Measurements from ENCODE around the gene ZCCHC4. TPM values are rescaled to one million over a fixed set of nuclear protein-coding genes. Genes with fewer than 3 reads are reported as not detected.

Gene ZCCHC4
- 6.0 to 8.6 TPM (median 7.0 TPM) in 3 replicates for total RNA-seq
- long read RNA-seq, transcript ZCCHC4-201 (13 exons, 2,785 nt) = major isoform, 7 of 13 reads
- long read RNA-seq, partial matches to known transcripts = 2 of 13 reads
- long read RNA-seq, other reads (novel, unspliced or antisense) = 3 of 13 reads

- peak; percentile 94 for DNase-seq (ENCODE audit: low spot score)
- no peaks in the 10 kb centered on the region for H3K36me3 Mint-ChIP-seq (ENCODE audit: low read depth)
- TF ChIP-seq, protein P1, sequence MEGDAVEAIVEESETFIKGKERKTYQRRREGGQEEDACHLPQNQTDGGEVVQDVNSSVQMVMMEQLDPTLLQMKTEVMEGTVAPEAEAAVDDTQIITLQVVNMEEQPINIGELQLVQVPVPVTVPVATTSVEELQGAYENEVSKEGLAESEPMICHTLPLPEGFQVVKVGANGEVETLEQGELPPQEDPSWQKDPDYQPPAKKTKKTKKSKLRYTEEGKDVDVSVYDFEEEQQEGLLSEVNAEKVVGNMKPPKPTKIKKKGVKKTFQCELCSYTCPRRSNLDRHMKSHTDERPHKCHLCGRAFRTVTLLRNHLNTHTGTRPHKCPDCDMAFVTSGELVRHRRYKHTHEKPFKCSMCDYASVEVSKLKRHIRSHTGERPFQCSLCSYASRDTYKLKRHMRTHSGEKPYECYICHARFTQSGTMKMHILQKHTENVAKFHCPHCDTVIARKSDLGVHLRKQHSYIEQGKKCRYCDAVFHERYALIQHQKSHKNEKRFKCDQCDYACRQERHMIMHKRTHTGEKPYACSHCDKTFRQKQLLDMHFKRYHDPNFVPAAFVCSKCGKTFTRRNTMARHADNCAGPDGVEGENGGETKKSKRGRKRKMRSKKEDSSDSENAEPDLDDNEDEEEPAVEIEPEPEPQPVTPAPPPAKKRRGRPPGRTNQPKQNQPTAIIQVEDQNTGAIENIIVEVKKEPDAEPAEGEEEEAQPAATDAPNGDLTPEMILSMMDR (IDR thresholded peaks at IDR 0.05) = peak; percentile 100
- no peaks in the 10 kb centered on the region for H3K27me3 Mint-ChIP-seq (ENCODE audit: low read depth)
- H3K27ac Mint-ChIP-seq (ENCODE audit: unreplicated experiment) = peak within 1 kb of the TSS; percentile 98
- peak within 1 kb of the TSS; percentile 99 for H3K4me3 Mint-ChIP-seq (ENCODE audit: unreplicated experiment)
- no peaks in the 10 kb centered on the region for H3K9me3 Mint-ChIP-seq (ENCODE audit: low read depth)
- H3K4me1 Mint-ChIP-seq (ENCODE audit: low read depth) = peaks cover 25% of the 10 kb centered on the region
Measured at GRCh38 chr4:25312496-25313200, at the start of gene ZCCHC4. ZCCHC4 (plus strand) TSS chr4:25312774; CDS start chr4:25312810, 36 bp downstream.

DNA sequence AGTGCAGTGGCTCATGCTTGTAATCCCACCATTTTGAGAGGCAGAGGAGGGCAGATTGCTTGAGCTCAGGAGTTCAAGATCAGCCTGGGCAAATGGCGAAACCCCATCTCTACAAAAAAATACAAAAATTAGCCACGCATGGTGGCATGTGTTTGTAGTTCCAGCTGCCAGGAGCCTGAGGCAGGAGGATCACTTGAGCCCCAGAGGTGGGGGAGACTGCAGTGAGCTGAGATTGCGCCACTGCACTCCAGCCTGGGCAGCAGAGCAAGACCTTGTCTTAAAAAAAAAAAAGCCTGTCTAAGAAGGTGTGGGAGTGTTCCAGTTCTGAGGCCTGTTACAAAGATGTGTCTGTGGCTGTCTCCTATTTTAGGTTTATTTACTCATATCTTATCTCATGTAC, 40.7 kb upstream of the ZCCHC4 start:
- TF ChIP-seq, protein P1 (IDR thresholded peaks at IDR 0.05) = no peak
- no peak for DNase-seq (ENCODE audit: low spot score)
- no peaks in the 10 kb centered on the region for H3K9me3 Mint-ChIP-seq (ENCODE audit: low read depth)

GRCh38 chr4:25280210-25280609, 32.4 kb upstream of the ZCCHC4 start:
- no peaks in the 10 kb centered on the region for H3K27me3 Mint-ChIP-seq (ENCODE audit: low read depth)
- DNase-seq (ENCODE audit: low spot score) = no peak
- H3K27ac Mint-ChIP-seq (ENCODE audit: unreplicated experiment) = no peak overlapping the region
- no peaks in the 10 kb centered on the region for H3K4me1 Mint-ChIP-seq (ENCODE audit: low read depth)
- no peaks in the 10 kb centered on the region for H3K9me3 Mint-ChIP-seq (ENCODE audit: low read depth)
- TF ChIP-seq, protein P1 (IDR thresholded peaks at IDR 0.05) = no peak
- H3K4me3 Mint-ChIP-seq (ENCODE audit: unreplicated experiment) = no peak overlapping the region
- H3K36me3 Mint-ChIP-seq (ENCODE audit: low read depth) = peaks cover 16% of the 10 kb centered on the region

More for the DNA sequence above, 40.7 kb upstream of the ZCCHC4 start:
- Mint-ChIP-seq H3K27me3 (ENCODE audit: low read depth) (no peaks in the 10 kb centered on the region), H3K4me3 (ENCODE audit: unreplicated experiment) (no peak overlapping the region), H3K36me3 (ENCODE audit: low read depth) (peaks cover 11% of the 10 kb centered on the region), H3K27ac (ENCODE audit: unreplicated experiment) (no peak overlapping the region), H3K4me1 (ENCODE audit: low read depth) (no peaks in the 10 kb centered on the region)

GRCh38 chr4:25283948-25284347, 28.6 kb upstream of the ZCCHC4 start:
- DNase-seq (ENCODE audit: low spot score) = no peak
- Mint-ChIP-seq H3K4me1 (ENCODE audit: low read depth) (no peaks in the 10 kb centered on the region), H3K27me3 (ENCODE audit: low read depth) (no peaks in the 10 kb centered on the region), H3K4me3 (ENCODE audit: unreplicated experiment) (no peak overlapping the region), H3K36me3 (ENCODE audit: low read depth) (peaks cover 23% of the 10 kb centered on the region), H3K27ac (ENCODE audit: unreplicated experiment) (no peak overlapping the region), H3K9me3 (ENCODE audit: low read depth) (peaks cover 29% of the 10 kb centered on the region)
- TF ChIP-seq, protein P1 (IDR thresholded peaks at IDR 0.05) = no peak

- H3K36me3 Mint-ChIP-seq (ENCODE audit: low read depth) = peaks cover 23% of the 10 kb centered on the region
Measured at GRCh38 chr4:25284466-25284865, 28.1 kb upstream of the ZCCHC4 start.

More at GRCh38 chr4:25284466-25284865, 28.1 kb upstream of the ZCCHC4 start:
- Mint-ChIP-seq H3K27me3 (ENCODE audit: low read depth) (no peaks in the 10 kb centered on the region), H3K9me3 (ENCODE audit: low read depth) (peaks cover 31% of the 10 kb centered on the region), H3K27ac (ENCODE audit: unreplicated experiment) (no peak overlapping the region), H3K4me1 (ENCODE audit: low read depth) (no peaks in the 10 kb centered on the region), H3K4me3 (ENCODE audit: unreplicated experiment) (no peak overlapping the region)
- TF ChIP-seq, protein P1 (IDR thresholded peaks at IDR 0.05) = no peak
- DNase-seq (ENCODE audit: low spot score) = no peak

Measured in chondrocyte (in vitro differentiated cells).